OCI-M1 (cell line): ENCODE results near the gene CAMK2N1.

ENCODE experiments used
- DNase-seq: peaks from one replicate; lab custom pipeline; 2025; lab: John Stamatoyannopoulos, UW

Gene CAMK2N1

DNA sequence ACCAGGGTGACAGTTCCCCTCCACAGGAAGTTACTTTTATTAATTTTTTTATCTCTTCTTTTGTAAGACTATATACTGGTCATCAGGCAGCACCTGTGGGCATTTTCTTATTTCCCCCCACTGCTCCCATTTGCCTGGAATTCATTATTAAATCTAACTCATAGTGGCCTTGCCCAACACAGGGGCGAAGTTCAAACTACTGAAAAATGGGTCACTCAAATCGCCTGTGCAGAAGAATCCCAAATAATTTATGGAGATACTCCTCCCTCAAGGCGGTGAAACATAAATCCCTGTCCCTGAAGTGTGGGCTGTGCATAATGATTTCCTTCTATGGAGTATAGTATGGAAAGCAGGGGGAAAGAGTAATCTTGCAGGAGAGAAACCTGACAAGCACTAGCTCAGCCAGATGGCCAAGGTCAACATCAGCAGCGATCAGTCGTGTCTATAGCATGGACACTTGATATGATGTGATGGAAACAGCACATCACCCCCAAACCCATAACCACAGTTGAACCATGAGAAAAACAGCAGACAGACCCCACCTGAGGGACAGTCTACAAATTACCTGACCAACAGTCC, 7.9 kb downstream of the CAMK2N1 start:
- no peak for DNase-seq

DNA sequence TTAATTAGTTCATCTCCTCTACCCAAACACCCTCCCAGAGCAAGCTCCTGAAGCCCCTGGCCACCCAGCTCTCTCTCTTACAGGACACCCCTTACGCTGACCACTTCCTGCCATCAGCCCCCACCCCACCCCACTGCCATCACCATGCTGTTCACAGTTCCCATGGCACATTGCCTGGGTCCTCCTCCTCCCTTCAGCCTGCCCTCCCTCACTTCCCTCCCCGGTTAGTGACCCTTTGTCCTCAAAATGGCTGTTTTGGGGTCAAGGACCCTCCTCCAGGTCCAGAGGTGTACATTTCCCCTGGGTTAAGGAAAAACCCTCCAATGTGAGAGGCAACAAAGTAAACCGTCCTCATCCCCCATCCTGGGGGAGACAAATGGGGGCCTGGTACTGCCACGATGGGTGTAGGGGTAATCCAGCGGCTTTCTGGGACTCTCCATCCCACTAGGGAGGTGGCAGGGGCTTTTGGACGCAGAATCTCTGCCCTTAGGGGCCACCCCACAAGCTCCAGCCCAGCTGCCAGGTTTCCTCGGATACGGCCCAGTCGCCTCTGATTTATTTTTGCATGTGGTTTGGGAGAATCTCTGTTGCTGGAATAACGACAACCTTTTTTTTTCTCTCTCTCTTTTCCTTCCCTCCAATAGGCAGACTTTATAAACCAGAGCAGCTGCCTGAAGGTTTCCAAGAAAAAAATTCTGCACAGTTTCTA, 8.5 kb downstream of the CAMK2N1 start:
- DNase-seq = no peak

GRCh38 chr1:20476265-20477038, 9.6 kb downstream of the CAMK2N1 start:
- peak; percentile 26 for DNase-seq

GRCh38 chr1:20474996-20475395, 11.0 kb downstream of the CAMK2N1 start:
- DNase-seq = no peak

- DNase-seq = no peak
These were observed 11.6 kb downstream of the CAMK2N1 start for GRCh38 chr1:20474333-20474975.

DNA sequence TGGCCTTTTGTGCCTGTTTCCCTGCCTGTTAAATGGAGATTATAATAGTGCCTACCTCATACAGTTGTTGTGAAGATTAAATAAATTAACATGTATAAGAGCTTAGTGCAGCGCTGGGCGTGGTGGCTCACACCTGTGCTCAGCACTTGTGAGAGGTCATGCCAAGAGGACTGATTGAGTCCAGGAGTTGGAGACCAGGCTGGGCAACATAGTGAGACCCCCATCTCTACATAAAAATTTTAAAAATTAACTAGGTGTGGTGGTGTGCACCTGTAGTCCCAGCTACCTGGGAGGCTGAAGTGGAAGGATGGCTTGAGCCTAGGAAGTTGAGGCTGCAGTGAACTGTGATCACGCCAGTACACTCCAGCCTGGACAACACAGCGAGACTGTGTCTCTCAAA, 12.1 kb downstream of the CAMK2N1 start:
- DNase-seq = no peak

- no peak for DNase-seq
These were observed 12.9 kb downstream of the CAMK2N1 start for GRCh38 chr1:20472860-20473711.

DNA sequence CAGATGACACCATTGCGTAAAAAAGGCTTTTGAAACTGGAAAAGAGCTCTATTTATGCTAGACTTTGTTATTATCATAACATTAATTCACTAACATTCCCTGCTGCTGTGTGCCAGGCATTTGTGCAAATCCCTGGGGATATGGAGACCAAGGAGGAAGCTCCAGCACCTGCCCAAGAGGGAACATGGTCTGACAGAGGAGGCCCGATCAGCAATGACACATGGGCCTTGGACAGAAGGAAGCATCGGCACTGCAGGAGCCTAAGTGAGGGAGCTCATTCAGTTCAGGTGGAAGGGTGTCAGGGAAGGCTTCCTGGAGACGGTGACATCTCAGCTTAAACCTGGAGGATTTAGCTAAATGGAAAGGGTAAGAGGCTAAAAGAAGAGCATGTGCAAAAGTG, 13.9 kb downstream of the CAMK2N1 start:
- no peak for DNase-seq

DNA sequence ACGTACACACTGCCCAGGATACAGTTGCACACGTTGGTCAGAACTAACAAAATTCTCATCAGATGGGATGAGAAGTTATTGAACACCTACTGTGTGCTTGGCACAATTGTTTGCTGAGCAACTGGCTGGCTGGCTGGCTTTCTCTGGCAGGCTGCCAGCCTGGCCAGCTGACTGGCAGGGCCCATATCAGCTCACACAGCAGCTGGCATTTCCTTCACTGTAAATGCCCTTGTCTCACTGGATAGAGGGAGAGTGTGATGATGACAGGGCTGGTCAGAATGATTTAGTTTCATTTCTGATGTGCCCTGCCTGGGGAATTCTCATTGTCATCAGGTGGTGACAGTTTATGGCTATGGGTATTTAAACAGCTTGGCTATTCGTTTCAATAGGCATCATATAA, 15.8 kb downstream of the CAMK2N1 start:
- DNase-seq = no peak

DNA sequence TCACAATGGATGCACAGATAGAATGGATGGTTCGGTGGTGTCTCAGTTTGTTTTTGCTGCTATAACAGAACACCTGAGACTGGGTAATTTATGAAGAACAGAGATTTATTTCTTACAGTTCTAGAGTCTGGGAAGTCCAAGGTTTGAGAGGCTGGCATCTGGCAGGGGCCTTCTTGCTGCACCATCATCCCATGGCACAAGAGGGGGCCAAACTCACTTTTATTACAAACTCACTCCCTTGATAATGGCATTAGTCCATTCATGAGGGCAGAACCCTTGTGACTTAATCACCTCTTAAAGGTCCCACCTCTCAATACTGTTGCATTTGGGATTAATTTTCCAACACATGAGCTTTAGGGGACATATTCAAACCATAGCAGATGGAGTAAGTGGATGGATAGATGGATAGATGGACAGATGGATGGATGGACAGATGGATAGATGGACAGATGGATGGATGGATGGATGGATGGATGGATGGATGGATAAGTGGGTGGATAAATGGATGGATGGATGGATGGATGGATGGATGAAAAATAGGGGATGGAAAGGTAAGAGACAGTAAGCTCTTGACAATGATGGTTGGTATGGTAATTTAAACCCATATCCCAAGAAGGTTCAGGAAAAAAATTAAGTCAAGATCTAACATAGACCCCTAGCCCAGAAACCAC, 16.5 kb downstream of the CAMK2N1 start:
- no peak for DNase-seq

DNA sequence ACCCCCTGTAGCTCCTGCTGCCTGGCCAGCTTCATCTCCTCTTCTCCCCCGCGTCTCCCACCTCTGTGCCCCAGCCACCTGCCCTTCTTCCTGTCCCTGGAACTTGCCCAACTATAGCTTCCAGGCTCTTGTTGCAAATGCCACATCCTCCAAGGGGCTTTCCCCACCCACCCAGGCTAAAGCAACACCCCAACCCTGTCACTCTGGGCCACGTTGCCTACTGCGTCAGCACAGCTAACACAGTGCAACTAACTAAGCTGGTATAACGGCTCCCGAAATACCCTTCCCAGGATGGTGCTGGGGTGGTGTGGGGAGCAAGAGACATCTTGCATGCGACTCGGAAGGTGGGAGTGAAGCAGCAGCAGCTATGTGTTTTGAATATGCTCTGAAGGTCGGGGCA, 19.7 kb downstream of the CAMK2N1 start:
- DNase-seq = no peak

- no peak for DNase-seq
These were observed 20.8 kb downstream of the CAMK2N1 start for GRCh38 chr1:20465187-20465586.

GRCh38 chr1:20463502-20463901, 22.5 kb downstream of the CAMK2N1 start:
- no peak for DNase-seq

DNA sequence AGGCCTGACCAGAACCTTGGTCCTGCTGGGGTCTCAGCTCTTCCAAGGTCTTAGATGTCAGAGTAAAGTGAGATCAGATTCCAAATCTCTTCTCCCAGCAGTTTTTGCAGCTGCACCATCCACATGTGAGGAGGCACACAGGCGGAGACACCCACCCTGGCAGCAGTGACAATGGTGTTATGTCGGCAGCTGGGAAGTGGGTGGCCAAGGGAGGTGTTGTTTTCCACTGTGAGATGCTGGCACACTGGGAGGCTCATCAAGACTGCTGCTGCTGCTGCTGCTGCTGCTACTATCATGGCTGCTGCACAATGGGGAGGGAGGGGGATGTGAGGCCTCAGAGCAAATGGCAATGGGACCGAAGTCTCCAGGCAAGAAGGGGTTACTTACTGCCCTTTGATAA, 23.6 kb downstream of the CAMK2N1 start:
- no peak for DNase-seq

- no peak for DNase-seq
These were observed 27.3 kb downstream of the CAMK2N1 start for GRCh38 chr1:20458717-20459116.

DNA sequence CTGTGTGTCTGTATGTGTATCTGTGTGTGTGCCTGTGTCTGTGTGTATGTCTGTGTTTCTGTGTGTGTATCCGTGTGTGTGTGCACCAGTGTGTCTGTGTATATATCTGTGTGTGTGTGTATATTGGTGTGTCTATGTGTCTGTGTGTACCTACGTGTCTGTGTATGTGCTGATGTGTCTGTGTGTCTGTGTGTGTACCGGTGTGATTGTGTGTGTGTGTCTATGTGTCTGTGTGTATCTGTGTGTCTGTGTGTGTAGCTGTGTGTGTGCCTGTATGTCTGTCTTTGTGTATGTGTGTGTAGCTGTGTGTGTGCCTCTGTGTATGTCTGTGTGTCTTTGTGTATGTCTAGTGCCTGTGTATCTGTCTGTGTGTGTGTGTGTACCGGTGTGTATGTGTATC, 32.0 kb downstream of the CAMK2N1 start:
- DNase-seq = no peak

DNA sequence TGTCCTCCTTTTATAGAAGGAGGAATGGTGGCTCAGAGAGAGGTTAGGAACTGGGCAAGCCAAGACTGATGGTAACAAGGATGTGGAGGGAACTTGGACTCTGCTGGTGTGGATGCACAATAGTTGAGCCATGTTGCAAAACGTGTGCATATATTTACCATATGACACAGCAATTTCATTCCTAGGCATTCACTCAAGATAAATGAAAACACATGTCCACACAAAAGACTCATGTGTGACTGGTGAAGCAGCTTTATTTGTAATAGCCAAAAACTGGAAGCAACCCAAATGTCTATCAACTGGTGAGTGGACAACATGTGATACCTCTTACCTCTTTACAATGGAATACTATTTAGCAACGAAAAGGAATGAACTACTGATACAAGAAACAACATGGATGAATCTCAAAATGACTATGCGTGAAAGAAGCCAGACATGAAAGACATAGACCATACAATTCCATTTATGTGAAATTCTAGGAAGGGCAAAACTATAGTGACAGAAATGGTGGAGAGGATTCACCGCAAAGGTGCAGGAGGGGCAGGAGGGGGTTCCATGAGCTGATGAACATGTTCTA, 36.2 kb downstream of the CAMK2N1 start:
- no peak for DNase-seq

DNA sequence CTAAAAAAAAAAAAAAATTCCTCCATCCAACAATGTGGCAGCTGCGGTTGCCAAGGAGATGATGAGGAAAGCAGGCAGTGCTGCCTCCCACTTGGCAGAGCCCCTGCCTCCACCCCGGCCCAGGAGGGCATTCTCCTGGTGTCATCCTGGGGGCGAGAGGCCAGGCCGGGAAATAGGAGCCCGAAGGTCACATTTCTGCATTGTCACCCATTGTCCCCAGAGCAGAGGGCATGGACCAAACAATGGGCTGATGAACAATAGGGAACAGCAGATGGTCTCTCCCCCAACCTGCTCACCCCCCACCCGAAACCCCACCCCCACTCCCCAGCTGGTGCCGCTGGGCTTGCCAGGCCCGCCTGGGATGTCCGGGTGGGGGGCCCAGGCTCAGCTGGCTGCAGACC, 37.3 kb downstream of the CAMK2N1 start:
- no peak for DNase-seq

- no peak for DNase-seq
These were observed 38.2 kb downstream of the CAMK2N1 start for GRCh38 chr1:20447794-20448193.

- DNase-seq = no peak
These were observed 39.2 kb downstream of the CAMK2N1 start for GRCh38 chr1:20446796-20447195.

GRCh38 chr1:20445956-20446355, 40.1 kb downstream of the CAMK2N1 start:
- DNase-seq = no peak
